Loucy (cell line): ENCODE measurements around the gene CRADD.

Experiments used
- EZH2phosphoT487 ChIP-seq: fragments of 200-600 bp; IDR thresholded peaks from 2 replicates; pipeline ENCODE4 v1.6.1; 2018; ENCODE audit warnings: antibody characterized with exemption, mild to moderate bottlenecking, moderate library complexity, borderline replicate concordance
- TF ChIP-seq, protein P1 (sequence below): fragments of 200-600 bp; sonication (generic); conservative IDR thresholded peaks from 2 replicates; pipeline ENCODE4 v1.5.1; 2014; ENCODE audit warnings: mild to moderate bottlenecking, antibody characterized with exemption, low read length

DNA sequence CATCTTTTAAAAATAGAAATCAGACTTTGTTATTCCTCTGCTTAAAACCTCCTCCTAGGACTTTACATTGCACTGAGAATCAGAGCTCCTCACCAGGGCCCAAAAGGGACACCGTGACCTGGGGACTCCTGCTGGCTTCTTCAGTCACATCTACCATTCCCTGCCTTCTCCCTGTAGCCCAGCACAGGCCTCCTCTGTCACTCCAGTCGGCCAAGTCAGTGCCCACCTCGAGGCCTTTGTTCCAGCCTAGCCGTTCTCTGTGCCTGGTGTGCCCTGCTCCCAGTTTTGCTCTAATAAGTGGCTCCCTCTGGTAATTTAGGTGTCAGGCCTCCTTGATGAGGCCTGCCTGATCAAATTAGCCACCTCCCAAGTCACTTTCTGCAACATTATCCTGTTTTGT, 27.4 kb downstream of the CRADD start:
- TF ChIP-seq, protein P1, sequence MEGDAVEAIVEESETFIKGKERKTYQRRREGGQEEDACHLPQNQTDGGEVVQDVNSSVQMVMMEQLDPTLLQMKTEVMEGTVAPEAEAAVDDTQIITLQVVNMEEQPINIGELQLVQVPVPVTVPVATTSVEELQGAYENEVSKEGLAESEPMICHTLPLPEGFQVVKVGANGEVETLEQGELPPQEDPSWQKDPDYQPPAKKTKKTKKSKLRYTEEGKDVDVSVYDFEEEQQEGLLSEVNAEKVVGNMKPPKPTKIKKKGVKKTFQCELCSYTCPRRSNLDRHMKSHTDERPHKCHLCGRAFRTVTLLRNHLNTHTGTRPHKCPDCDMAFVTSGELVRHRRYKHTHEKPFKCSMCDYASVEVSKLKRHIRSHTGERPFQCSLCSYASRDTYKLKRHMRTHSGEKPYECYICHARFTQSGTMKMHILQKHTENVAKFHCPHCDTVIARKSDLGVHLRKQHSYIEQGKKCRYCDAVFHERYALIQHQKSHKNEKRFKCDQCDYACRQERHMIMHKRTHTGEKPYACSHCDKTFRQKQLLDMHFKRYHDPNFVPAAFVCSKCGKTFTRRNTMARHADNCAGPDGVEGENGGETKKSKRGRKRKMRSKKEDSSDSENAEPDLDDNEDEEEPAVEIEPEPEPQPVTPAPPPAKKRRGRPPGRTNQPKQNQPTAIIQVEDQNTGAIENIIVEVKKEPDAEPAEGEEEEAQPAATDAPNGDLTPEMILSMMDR, result no peak
- TF ChIP-seq EZH2phosphoT487, result no peak
